ENCODE results near the gene ZNF407.

ZNF407 gene

DNA sequence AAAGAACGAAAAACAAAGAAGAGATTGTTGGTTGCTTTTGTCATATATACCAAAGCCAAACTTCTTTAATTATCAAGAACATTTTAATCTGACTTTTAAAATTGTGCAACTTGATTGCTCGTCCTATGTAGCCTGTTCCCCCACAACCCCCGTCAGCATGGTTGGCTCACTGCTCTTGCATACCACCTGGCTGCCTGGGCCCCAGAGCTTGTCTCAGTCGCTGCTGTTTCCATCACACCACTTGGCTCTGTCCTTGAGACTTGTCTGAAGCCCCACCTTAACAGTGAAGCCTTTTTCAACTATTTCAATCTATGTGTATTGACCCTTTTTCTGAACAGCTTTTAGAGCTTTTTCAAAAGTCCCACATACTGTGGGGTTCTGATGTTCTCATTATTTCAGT is 270.8 kb downstream of the ZNF407 start:
- WGBS (ENCODE audit: insufficient coverage) = 81% methylated on average over 3 of the region's 4 CpGs
- no peak overlapping the region for H3K4me3 ChIP-seq (ENCODE audit: control insufficient read depth in 1 of 7, extremely low read depth in 1 of 7, insufficient read depth in 4 of 7, low read depth in 2 of 7, low read length in 6 of 7)
- H3K36me3 ChIP-seq (ENCODE audit: control insufficient read depth in 4 of 4, insufficient read depth in 4 of 4, low read length in 3 of 4) = no peaks in the 10 kb centered on the region
- ChIA-PET CTCF (interaction anchor here (1.9 kb wide), 1 partner anchor 10 kb away, joined by 4 read pairs; no protein-coding TSS in a partner anchor), POLR2A (no interaction called here)
- H3K9me3 ChIP-seq (ENCODE audit: control extremely low read depth in 1 of 5, control insufficient read depth in 4 of 5, insufficient read depth in 2 of 5, low read depth in 1 of 5, low read length in 4 of 5) = no peaks in the 10 kb centered on the region
- no peaks in the 10 kb centered on the region for H3K4me1 ChIP-seq (ENCODE audit: control extremely low read depth in 1 of 4, control insufficient read depth in 4 of 4, insufficient read depth in 4 of 4, low read length in 3 of 4)
- H3K27ac ChIP-seq (ENCODE audit: insufficient read depth in 1 of 2, low read depth in 1 of 2, low read length in 2 of 2, poor library complexity in 1 of 2, severe bottlenecking in 2 of 2) = no peak overlapping the region
- no peak for DNase-seq
- no peaks in the 10 kb centered on the region for H3K27me3 ChIP-seq (replicated peaks in 2 of 5; ENCODE audit: control insufficient read depth in 4 of 5, insufficient read depth in 5 of 5, low read length in 4 of 5)

DNA sequence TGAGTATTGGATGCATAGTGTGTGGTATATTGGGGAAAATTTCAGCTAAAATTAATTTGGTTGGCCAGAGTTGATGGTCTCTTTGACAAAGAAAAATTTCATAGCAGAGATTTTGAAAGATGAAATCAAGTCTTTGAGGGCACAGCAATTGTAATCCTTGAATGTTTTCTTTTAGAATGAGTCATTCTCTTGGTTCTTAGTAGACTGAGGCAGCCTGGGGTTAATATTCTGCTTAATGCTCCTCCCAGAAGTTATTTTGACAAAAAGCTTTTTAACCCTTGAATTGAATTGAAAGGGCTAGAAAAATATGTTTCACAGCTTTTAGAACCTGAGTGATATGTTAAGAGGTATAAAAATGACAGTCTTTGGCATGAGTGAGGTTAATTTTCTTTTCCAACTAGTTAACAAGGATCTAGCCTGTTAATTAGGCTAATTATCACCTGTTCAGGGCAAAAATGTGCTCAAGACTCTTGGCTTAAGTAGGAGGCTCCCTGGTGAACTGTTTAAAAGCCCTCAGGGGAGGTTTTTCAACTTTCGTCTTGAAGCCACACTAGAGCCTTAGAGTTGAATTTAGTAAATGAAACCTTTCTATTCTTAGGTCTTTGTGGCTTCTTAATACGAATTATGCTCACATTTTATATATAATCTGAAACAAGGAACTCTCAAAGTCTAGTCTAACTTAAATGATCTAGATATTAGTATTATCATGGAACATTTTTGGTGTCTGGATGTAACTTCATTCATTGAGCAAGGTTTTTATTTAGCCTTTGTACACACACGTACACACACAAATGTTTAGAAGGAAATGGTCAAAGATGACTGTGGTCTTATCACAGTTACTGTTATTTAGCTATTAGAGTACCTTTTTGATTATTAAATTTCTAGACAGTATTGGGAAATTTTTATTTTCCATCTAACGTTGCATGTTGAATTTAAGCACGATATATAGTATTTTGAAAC is 272.5 kb downstream of the ZNF407 start:
- no peak for DNase-seq
- H3K27me3 ChIP-seq (replicated peaks in 2 of 5; ENCODE audit: control insufficient read depth in 4 of 5, insufficient read depth in 5 of 5, low read length in 4 of 5) = no peaks in the 10 kb centered on the region
- no peaks in the 10 kb centered on the region for H3K4me1 ChIP-seq (ENCODE audit: control extremely low read depth in 1 of 4, control insufficient read depth in 4 of 4, insufficient read depth in 4 of 4, low read length in 3 of 4)
- no peak overlapping the region for H3K4me3 ChIP-seq (ENCODE audit: control insufficient read depth in 1 of 7, extremely low read depth in 1 of 7, insufficient read depth in 4 of 7, low read depth in 2 of 7, low read length in 6 of 7)
- ChIA-PET CTCF (interaction anchor here (1.9 kb wide), 1 partner anchor 11 kb away, joined by 4 read pairs; no protein-coding TSS in a partner anchor), POLR2A (no interaction called here)
- no peaks in the 10 kb centered on the region for H3K9me3 ChIP-seq (ENCODE audit: control extremely low read depth in 1 of 5, control insufficient read depth in 4 of 5, insufficient read depth in 2 of 5, low read depth in 1 of 5, low read length in 4 of 5)
- WGBS (ENCODE audit: insufficient coverage) = 100% methylated on average over 1 of the region's 5 CpGs
- no peaks in the 10 kb centered on the region for H3K36me3 ChIP-seq (ENCODE audit: control insufficient read depth in 4 of 4, insufficient read depth in 4 of 4, low read length in 3 of 4)
- no peak overlapping the region for H3K27ac ChIP-seq (ENCODE audit: insufficient read depth in 1 of 2, low read depth in 1 of 2, low read length in 2 of 2, poor library complexity in 1 of 2, severe bottlenecking in 2 of 2)

DNA sequence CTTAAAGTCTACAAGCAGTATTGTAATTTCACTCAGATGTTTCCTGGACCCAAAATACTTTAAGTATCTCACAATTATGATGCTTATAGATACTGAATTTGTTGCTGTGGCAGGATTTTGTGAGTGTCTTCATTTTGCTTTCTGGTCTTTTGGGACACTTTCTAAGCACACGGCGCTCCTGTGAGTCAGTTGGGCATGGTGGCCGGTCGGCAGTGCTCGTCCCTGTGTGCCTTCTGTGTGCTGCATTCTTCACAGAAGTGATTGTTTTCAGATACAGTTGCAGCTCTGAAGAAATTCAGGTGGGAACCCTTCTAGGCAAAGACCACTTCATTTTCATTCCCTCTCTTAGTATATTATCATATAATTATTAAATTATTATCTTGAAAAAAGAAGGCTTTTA is 273.3 kb downstream of the ZNF407 start:
- ChIA-PET CTCF (no interaction called here), POLR2A (no interaction called here)
- DNase-seq = no peak
- Histone ChIP-seq H3K4me1 (ENCODE audit: control extremely low read depth in 1 of 4, control insufficient read depth in 4 of 4, insufficient read depth in 4 of 4, low read length in 3 of 4) (no peaks in the 10 kb centered on the region), H3K36me3 (ENCODE audit: control insufficient read depth in 4 of 4, insufficient read depth in 4 of 4, low read length in 3 of 4) (no peaks in the 10 kb centered on the region), H3K9me3 (ENCODE audit: control extremely low read depth in 1 of 5, control insufficient read depth in 4 of 5, insufficient read depth in 2 of 5, low read depth in 1 of 5, low read length in 4 of 5) (no peaks in the 10 kb centered on the region), H3K4me3 (ENCODE audit: control insufficient read depth in 1 of 7, extremely low read depth in 1 of 7, insufficient read depth in 4 of 7, low read depth in 2 of 7, low read length in 6 of 7) (no peak overlapping the region), H3K27ac (ENCODE audit: insufficient read depth in 1 of 2, low read depth in 1 of 2, low read length in 2 of 2, poor library complexity in 1 of 2, severe bottlenecking in 2 of 2) (no peak overlapping the region), H3K27me3 (replicated peaks in 2 of 5; ENCODE audit: control insufficient read depth in 4 of 5, insufficient read depth in 5 of 5, low read length in 4 of 5) (no peaks in the 10 kb centered on the region)
- 100% methylated on average over 5 of the region's 5 CpGs for WGBS (ENCODE audit: insufficient coverage)

DNA sequence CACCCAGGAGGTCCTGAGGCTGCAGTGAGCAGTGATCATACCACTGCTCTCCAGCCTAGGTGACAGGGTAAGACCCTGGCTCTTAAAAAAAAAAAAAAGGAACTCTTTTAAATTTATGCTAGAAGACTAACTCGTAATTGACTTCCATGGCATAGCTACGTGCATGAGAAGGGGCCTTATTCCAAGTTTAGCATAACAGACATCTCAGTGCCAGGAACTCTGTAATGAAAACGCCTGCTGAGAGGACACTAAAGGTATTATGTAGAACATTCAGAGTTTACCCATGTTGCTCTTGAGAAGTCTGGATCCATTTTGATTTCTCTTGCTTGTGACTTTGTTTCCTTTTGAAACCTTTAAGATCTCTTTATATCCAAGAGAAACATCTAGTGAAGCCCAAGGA is 276.0 kb downstream of the ZNF407 start:
- ChIA-PET POLR2A (no interaction called here), CTCF (no interaction called here)
- WGBS (ENCODE audit: insufficient coverage) = 100% methylated on average over 1 of the region's 3 CpGs
- Histone ChIP-seq H3K27me3 (replicated peaks in 2 of 5; ENCODE audit: control insufficient read depth in 4 of 5, insufficient read depth in 5 of 5, low read length in 4 of 5) (no peaks in the 10 kb centered on the region), H3K4me3 (ENCODE audit: control insufficient read depth in 1 of 7, extremely low read depth in 1 of 7, insufficient read depth in 4 of 7, low read depth in 2 of 7, low read length in 6 of 7) (no peak overlapping the region), H3K36me3 (ENCODE audit: control insufficient read depth in 4 of 4, insufficient read depth in 4 of 4, low read length in 3 of 4) (no peaks in the 10 kb centered on the region), H3K4me1 (ENCODE audit: control extremely low read depth in 1 of 4, control insufficient read depth in 4 of 4, insufficient read depth in 4 of 4, low read length in 3 of 4) (no peaks in the 10 kb centered on the region), H3K9me3 (ENCODE audit: control extremely low read depth in 1 of 5, control insufficient read depth in 4 of 5, insufficient read depth in 2 of 5, low read depth in 1 of 5, low read length in 4 of 5) (no peaks in the 10 kb centered on the region), H3K27ac (ENCODE audit: insufficient read depth in 1 of 2, low read depth in 1 of 2, low read length in 2 of 2, poor library complexity in 1 of 2, severe bottlenecking in 2 of 2) (no peak overlapping the region)
- DNase-seq = no peak

DNA sequence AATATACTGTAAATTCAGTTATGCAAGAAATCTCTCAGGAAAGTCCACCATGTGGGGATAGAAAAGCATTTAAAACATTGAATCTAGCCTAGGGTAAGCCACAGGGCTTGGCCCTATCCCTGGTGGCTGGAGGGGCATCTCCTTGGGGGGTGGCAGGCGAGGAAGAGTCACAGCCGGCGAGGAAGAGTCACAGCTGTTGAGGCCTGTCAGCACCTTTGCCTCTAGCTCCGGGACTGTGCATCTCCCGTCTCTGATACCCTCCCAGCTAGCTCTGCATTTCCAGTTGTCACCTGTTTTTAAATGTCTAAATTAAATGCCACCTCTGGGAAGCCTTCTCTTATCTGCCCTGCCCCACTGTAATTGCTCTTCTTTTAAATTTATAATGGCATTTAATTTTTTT is 276.7 kb downstream of the ZNF407 start:
- Histone ChIP-seq H3K4me1 (ENCODE audit: control extremely low read depth in 1 of 4, control insufficient read depth in 4 of 4, insufficient read depth in 4 of 4, low read length in 3 of 4) (no peaks in the 10 kb centered on the region), H3K36me3 (ENCODE audit: control insufficient read depth in 4 of 4, insufficient read depth in 4 of 4, low read length in 3 of 4) (no peaks in the 10 kb centered on the region), H3K9me3 (ENCODE audit: control extremely low read depth in 1 of 5, control insufficient read depth in 4 of 5, insufficient read depth in 2 of 5, low read depth in 1 of 5, low read length in 4 of 5) (no peaks in the 10 kb centered on the region), H3K4me3 (ENCODE audit: control insufficient read depth in 1 of 7, extremely low read depth in 1 of 7, insufficient read depth in 4 of 7, low read depth in 2 of 7, low read length in 6 of 7) (no peak overlapping the region), H3K27ac (ENCODE audit: insufficient read depth in 1 of 2, low read depth in 1 of 2, low read length in 2 of 2, poor library complexity in 1 of 2, severe bottlenecking in 2 of 2) (no peak overlapping the region), H3K27me3 (replicated peaks in 2 of 5; ENCODE audit: control insufficient read depth in 4 of 5, insufficient read depth in 5 of 5, low read length in 4 of 5) (no peaks in the 10 kb centered on the region)
- 100% methylated on average over 5 of the region's 5 CpGs for WGBS (ENCODE audit: insufficient coverage)
- no peak for DNase-seq
- CTCF ChIA-PET = no interaction called here
- POLR2A ChIA-PET = no interaction called here

DNA sequence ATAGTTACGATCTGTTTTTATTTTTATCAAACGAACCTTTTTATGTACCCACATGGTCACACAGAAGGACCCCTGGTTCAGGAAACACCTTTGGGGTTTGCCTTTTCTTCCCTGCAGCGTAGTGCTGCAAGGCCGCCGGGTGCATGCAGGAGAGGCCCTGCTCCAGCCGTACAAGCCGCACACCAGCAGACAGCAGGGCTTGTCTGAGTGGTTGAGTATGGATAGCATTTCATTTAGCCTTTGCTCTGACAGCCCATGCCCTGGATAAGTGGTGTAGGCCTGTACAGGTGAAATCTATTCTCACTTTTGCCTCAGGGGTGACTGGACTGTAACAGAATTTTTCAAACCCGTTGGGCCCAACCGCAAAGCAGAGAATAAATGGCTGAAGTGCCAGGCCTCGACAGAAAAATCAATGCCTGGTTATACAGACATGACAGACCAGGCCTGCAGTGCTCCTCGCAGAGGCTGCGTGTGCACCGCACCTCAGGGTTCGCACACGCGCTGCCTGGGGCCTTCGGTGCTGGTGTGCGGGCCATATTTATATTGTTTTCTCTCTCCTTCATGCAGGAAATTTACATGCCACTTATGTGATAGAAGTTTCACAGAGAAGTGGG is 279.1 kb downstream of the ZNF407 start:
- no peak overlapping the region for H3K27ac ChIP-seq (ENCODE audit: insufficient read depth in 1 of 2, low read depth in 1 of 2, low read length in 2 of 2, poor library complexity in 1 of 2, severe bottlenecking in 2 of 2)
- no peaks in the 10 kb centered on the region for H3K9me3 ChIP-seq (ENCODE audit: control extremely low read depth in 1 of 5, control insufficient read depth in 4 of 5, insufficient read depth in 2 of 5, low read depth in 1 of 5, low read length in 4 of 5)
- POLR2A ChIA-PET = no interaction called here
- no peaks in the 10 kb centered on the region for H3K4me1 ChIP-seq (ENCODE audit: control extremely low read depth in 1 of 4, control insufficient read depth in 4 of 4, insufficient read depth in 4 of 4, low read length in 3 of 4)
- no peak overlapping the region for H3K4me3 ChIP-seq (ENCODE audit: control insufficient read depth in 1 of 7, extremely low read depth in 1 of 7, insufficient read depth in 4 of 7, low read depth in 2 of 7, low read length in 6 of 7)
- no peak for DNase-seq
- CTCF ChIA-PET = no interaction called here
- WGBS (ENCODE audit: insufficient coverage) = 97% methylated on average over 17 of the region's 18 CpGs
- H3K27me3 ChIP-seq (replicated peaks in 2 of 5; ENCODE audit: control insufficient read depth in 4 of 5, insufficient read depth in 5 of 5, low read length in 4 of 5) = no peaks in the 10 kb centered on the region
- peaks cover 0 to 7% (median 0%) of the 10 kb centered on the region in 4 experiments for H3K36me3 ChIP-seq (ENCODE audit: control insufficient read depth in 4 of 4, insufficient read depth in 4 of 4, low read length in 3 of 4)

DNA sequence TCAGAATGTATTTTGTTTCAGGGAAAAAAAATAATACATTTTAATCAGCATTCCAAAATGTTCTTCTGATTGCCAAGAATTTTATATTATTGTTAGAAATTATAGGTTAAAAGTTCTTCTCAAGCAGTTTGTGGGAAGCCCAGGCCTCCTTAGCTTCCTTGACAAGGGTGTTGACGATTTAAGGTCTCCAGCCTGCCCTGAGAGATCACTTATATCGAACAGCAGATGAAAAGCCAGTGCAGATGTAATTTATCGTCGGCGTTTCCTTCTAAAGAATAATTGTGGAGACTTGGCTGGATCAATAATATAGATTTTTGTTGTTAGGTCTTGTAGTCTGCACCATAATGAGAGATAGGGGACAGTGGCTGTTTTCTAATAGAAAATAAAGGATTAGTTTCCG is 280.6 kb downstream of the ZNF407 start:
- H3K9me3 ChIP-seq (ENCODE audit: control extremely low read depth in 1 of 5, control insufficient read depth in 4 of 5, insufficient read depth in 2 of 5, low read depth in 1 of 5, low read length in 4 of 5) = no peaks in the 10 kb centered on the region
- H3K4me1 ChIP-seq (ENCODE audit: control extremely low read depth in 1 of 4, control insufficient read depth in 4 of 4, insufficient read depth in 4 of 4, low read length in 3 of 4) = no peaks in the 10 kb centered on the region
- POLR2A ChIA-PET = no interaction called here
- no peaks in the 10 kb centered on the region for H3K27me3 ChIP-seq (replicated peaks in 2 of 5; ENCODE audit: control insufficient read depth in 4 of 5, insufficient read depth in 5 of 5, low read length in 4 of 5)
- WGBS (ENCODE audit: insufficient coverage) = 98% methylated on average over 5 of the region's 6 CpGs
- CTCF ChIA-PET = no interaction called here
- H3K4me3 ChIP-seq (ENCODE audit: control insufficient read depth in 1 of 7, extremely low read depth in 1 of 7, insufficient read depth in 4 of 7, low read depth in 2 of 7, low read length in 6 of 7) = no peak overlapping the region
- peaks cover 0 to 18% (median 0%) of the 10 kb centered on the region in 4 experiments for H3K36me3 ChIP-seq (ENCODE audit: control insufficient read depth in 4 of 4, insufficient read depth in 4 of 4, low read length in 3 of 4)
- no peak for DNase-seq
- no peak overlapping the region for H3K27ac ChIP-seq (ENCODE audit: insufficient read depth in 1 of 2, low read depth in 1 of 2, low read length in 2 of 2, poor library complexity in 1 of 2, severe bottlenecking in 2 of 2)
